ENCODE results near the gene PCSK4.

Gene PCSK4

GRCh38 chr19:1510442-1510806 is 20.3 kb upstream of the PCSK4 start:
- WGBS (ENCODE audit: extremely low coverage, insufficient coverage, low lambda C conversion rate), result no CpG with 5 or more reads among the region's 25 CpGs
- Histone ChIP-seq H3K23ac (ENCODE audit: low read length) (no peak overlapping the region), H3K4me2 (ENCODE audit: low read length) (no peak overlapping the region), H3K4ac (ENCODE audit: low read depth, low read length) (no peak overlapping the region), H2AK5ac (ENCODE audit: low read length) (no peak overlapping the region), H3K27me3 (ENCODE audit: insufficient read depth, low read length, poor library complexity) (no peaks in the 10 kb centered on the region), H2BK120ac (ENCODE audit: low read depth, low read length) (no peak overlapping the region), H2BK5ac (ENCODE audit: low read length) (no peak overlapping the region), H4K8ac (ENCODE audit: low read depth, low read length) (no peak overlapping the region), H3K4me3 (ENCODE audit: low read length) (no peak overlapping the region), H3K79me2 (ENCODE audit: control insufficient read depth, insufficient read depth, low read length) (no peaks in the 10 kb centered on the region), H2BK15ac (replicated peaks; ENCODE audit: low read depth) (no peak overlapping the region), H3K56ac (ENCODE audit: low read length) (no peak overlapping the region), H3K18ac (ENCODE audit: low read length) (no peak overlapping the region), H4K5ac (ENCODE audit: low read length) (no peak overlapping the region), H3K36me3 (ENCODE audit: control insufficient read depth, insufficient read depth, low read length) (no peaks in the 10 kb centered on the region), H3K27ac (ENCODE audit: low read depth, low read length) (no peak overlapping the region), H3K4me1 (ENCODE audit: control insufficient read depth, low read depth, low read length) (no peaks in the 10 kb centered on the region), H3K9ac (ENCODE audit: low read length) (no peak overlapping the region), H3K79me1 (ENCODE audit: low read length) (no peaks in the 10 kb centered on the region)
- no peak for DNase-seq

GRCh38 chr19:1509602-1510441 is 19.7 kb upstream of the PCSK4 start:
- Histone ChIP-seq H2BK120ac (ENCODE audit: low read depth, low read length) (no peak overlapping the region), H2BK15ac (replicated peaks; ENCODE audit: low read depth) (no peak overlapping the region), H3K23ac (ENCODE audit: low read length) (no peak overlapping the region), H3K79me2 (ENCODE audit: control insufficient read depth, insufficient read depth, low read length) (no peaks in the 10 kb centered on the region), H3K4me2 (ENCODE audit: low read length) (no peak overlapping the region), H3K56ac (ENCODE audit: low read length) (no peak overlapping the region), H3K79me1 (ENCODE audit: low read length) (no peaks in the 10 kb centered on the region), H2AK5ac (ENCODE audit: low read length) (no peak overlapping the region), H3K4me3 (ENCODE audit: low read length) (no peak overlapping the region), H3K27me3 (ENCODE audit: insufficient read depth, low read length, poor library complexity) (no peaks in the 10 kb centered on the region), H3K9ac (ENCODE audit: low read length) (no peak overlapping the region), H2BK5ac (ENCODE audit: low read length) (no peak overlapping the region), H3K18ac (ENCODE audit: low read length) (no peak overlapping the region), H3K4me1 (ENCODE audit: control insufficient read depth, low read depth, low read length) (no peaks in the 10 kb centered on the region), H4K8ac (ENCODE audit: low read depth, low read length) (no peak overlapping the region), H3K36me3 (ENCODE audit: control insufficient read depth, insufficient read depth, low read length) (no peaks in the 10 kb centered on the region), H3K27ac (ENCODE audit: low read depth, low read length) (no peak overlapping the region), H4K5ac (ENCODE audit: low read length) (no peak overlapping the region), H3K4ac (ENCODE audit: low read depth, low read length) (no peak overlapping the region)
- no CpG with 5 or more reads among the region's 11 CpGs for whole genome bisulfite sequencing (ENCODE audit: extremely low coverage, insufficient coverage, low lambda C conversion rate)
- no peak for DNase-seq

DNA sequence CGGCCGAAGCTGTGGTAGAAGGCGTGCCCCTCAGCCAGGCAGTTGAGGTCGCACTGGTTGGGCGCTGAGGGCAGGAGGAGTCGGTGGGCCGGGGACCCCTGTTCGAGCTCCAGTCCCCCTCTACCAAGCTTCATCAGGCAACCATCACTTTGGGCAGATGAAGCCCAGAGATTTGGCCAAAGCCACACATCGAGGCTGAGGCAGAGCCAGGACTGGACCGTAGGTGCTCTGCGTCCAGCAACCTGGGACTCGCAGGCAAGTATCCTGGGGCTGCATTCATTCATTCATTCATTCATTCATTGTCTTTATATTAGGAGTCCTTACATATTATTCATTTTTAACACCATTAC is 18.3 kb upstream of the PCSK4 start:
- Histone ChIP-seq H3K79me1 (ENCODE audit: low read length) (no peaks in the 10 kb centered on the region), H2BK15ac (replicated peaks; ENCODE audit: low read depth) (no peak overlapping the region), H2BK120ac (ENCODE audit: low read depth, low read length) (no peak overlapping the region), H3K36me3 (ENCODE audit: control insufficient read depth, insufficient read depth, low read length) (no peaks in the 10 kb centered on the region), H3K18ac (ENCODE audit: low read length) (no peak overlapping the region), H3K4me3 (ENCODE audit: low read length) (no peak overlapping the region), H4K5ac (ENCODE audit: low read length) (no peak overlapping the region), H3K4me2 (ENCODE audit: low read length) (peak overlapping the region; percentile 19), H3K27me3 (ENCODE audit: insufficient read depth, low read length, poor library complexity) (no peaks in the 10 kb centered on the region), H2AK5ac (ENCODE audit: low read length) (no peak overlapping the region), H3K9ac (ENCODE audit: low read length) (no peak overlapping the region), H3K23ac (ENCODE audit: low read length) (no peak overlapping the region), H3K56ac (ENCODE audit: low read length) (peak overlapping the region; percentile 62), H3K79me2 (ENCODE audit: control insufficient read depth, insufficient read depth, low read length) (no peaks in the 10 kb centered on the region), H2BK5ac (ENCODE audit: low read length) (no peak overlapping the region), H3K27ac (ENCODE audit: low read depth, low read length) (no peak overlapping the region), H3K4me1 (ENCODE audit: control insufficient read depth, low read depth, low read length) (no peaks in the 10 kb centered on the region), H3K4ac (ENCODE audit: low read depth, low read length) (no peak overlapping the region), H4K8ac (ENCODE audit: low read depth, low read length) (no peak overlapping the region)
- DNase-seq, result no peak
- WGBS (ENCODE audit: extremely low coverage, insufficient coverage, low lambda C conversion rate), result no CpG with 5 or more reads among the region's 12 CpGs

- no CpG with 5 or more reads among the region's 46 CpGs for WGBS (ENCODE audit: extremely low coverage, insufficient coverage, low lambda C conversion rate)
- H3K9ac ChIP-seq (ENCODE audit: low read length), result peak overlapping the region; percentile 68
- H2BK15ac ChIP-seq (replicated peaks; ENCODE audit: low read depth), result no peak overlapping the region
- H3K79me2 ChIP-seq (ENCODE audit: control insufficient read depth, insufficient read depth, low read length), result no peaks in the 10 kb centered on the region
- no peak overlapping the region for H2AK5ac ChIP-seq (ENCODE audit: low read length)
- peak overlapping the region; percentile 92 for H3K56ac ChIP-seq (ENCODE audit: low read length)
- H3K4me3 ChIP-seq (ENCODE audit: low read length), result peak overlapping the region; percentile 24
- no peaks in the 10 kb centered on the region for H3K36me3 ChIP-seq (ENCODE audit: control insufficient read depth, insufficient read depth, low read length)
- peak; percentile 98 for DNase-seq
- no peaks in the 10 kb centered on the region for H3K27me3 ChIP-seq (ENCODE audit: insufficient read depth, low read length, poor library complexity)
- H3K79me1 ChIP-seq (ENCODE audit: low read length), result no peaks in the 10 kb centered on the region
- peak overlapping the region; percentile 8 for H3K27ac ChIP-seq (ENCODE audit: low read depth, low read length)
- H2BK120ac ChIP-seq (ENCODE audit: low read depth, low read length), result no peak overlapping the region
- no peak overlapping the region for H3K23ac ChIP-seq (ENCODE audit: low read length)
- peak overlapping the region; percentile 47 for H3K4me2 ChIP-seq (ENCODE audit: low read length)
- H3K18ac ChIP-seq (ENCODE audit: low read length), result no peak overlapping the region
- H4K5ac ChIP-seq (ENCODE audit: low read length), result no peak overlapping the region
- peak overlapping the region; percentile 33 for H2BK5ac ChIP-seq (ENCODE audit: low read length)
- H3K4me1 ChIP-seq (ENCODE audit: control insufficient read depth, low read depth, low read length), result no peaks in the 10 kb centered on the region
- H4K8ac ChIP-seq (ENCODE audit: low read depth, low read length), result no peak overlapping the region
- no peak overlapping the region for H3K4ac ChIP-seq (ENCODE audit: low read depth, low read length)
Observed at GRCh38 chr19:1507763-1508506, 17.8 kb upstream of the PCSK4 start.

- no peaks in the 10 kb centered on the region for H3K79me2 ChIP-seq (ENCODE audit: control insufficient read depth, insufficient read depth, low read length)
- H3K23ac ChIP-seq (ENCODE audit: low read length), result no peak overlapping the region
- no peaks in the 10 kb centered on the region for H3K36me3 ChIP-seq (ENCODE audit: control insufficient read depth, insufficient read depth, low read length)
- H2AK5ac ChIP-seq (ENCODE audit: low read length), result no peak overlapping the region
- no peak overlapping the region for H2BK15ac ChIP-seq (replicated peaks; ENCODE audit: low read depth)
- peak overlapping the region; percentile 76 for H3K56ac ChIP-seq (ENCODE audit: low read length)
- no peaks in the 10 kb centered on the region for H3K4me1 ChIP-seq (ENCODE audit: control insufficient read depth, low read depth, low read length)
- H4K5ac ChIP-seq (ENCODE audit: low read length), result no peak overlapping the region
- no peak overlapping the region for H3K27ac ChIP-seq (ENCODE audit: low read depth, low read length)
- H3K9ac ChIP-seq (ENCODE audit: low read length), result no peak overlapping the region
- no peak overlapping the region for H3K4me2 ChIP-seq (ENCODE audit: low read length)
- no peak for DNase-seq
- no peak overlapping the region for H3K4me3 ChIP-seq (ENCODE audit: low read length)
- no peak overlapping the region for H4K8ac ChIP-seq (ENCODE audit: low read depth, low read length)
- no peak overlapping the region for H2BK5ac ChIP-seq (ENCODE audit: low read length)
- H3K4ac ChIP-seq (ENCODE audit: low read depth, low read length), result no peak overlapping the region
- WGBS (ENCODE audit: extremely low coverage, insufficient coverage, low lambda C conversion rate), result no CpG with 5 or more reads among the region's 23 CpGs
- no peaks in the 10 kb centered on the region for H3K79me1 ChIP-seq (ENCODE audit: low read length)
- no peaks in the 10 kb centered on the region for H3K27me3 ChIP-seq (ENCODE audit: insufficient read depth, low read length, poor library complexity)
- H2BK120ac ChIP-seq (ENCODE audit: low read depth, low read length), result no peak overlapping the region
- no peak overlapping the region for H3K18ac ChIP-seq (ENCODE audit: low read length)
Observed at GRCh38 chr19:1507192-1507660, 17.1 kb upstream of the PCSK4 start.

All from mesendoderm (in vitro differentiated cells).